GM12874 (cell line): ENCODE data around the gene TMEM63B.

Experiments
- CTCF ChIP-seq: IDR thresholded peaks from 2 replicates; pipeline ENCODE4 v1.5.1; 2011; ENCODE audit warnings: low read depth, mild to moderate bottlenecking, control low read depth, low read length, moderate library complexity; ENCODE audit not compliant: insufficient read depth

The TMEM63B gene

GRCh38 chr6:44162876-44163625, 35.7 kb downstream of the TMEM63B start:
- no peak for TF ChIP-seq CTCF

- no peak for TF ChIP-seq CTCF
These were observed 38.8 kb downstream of the TMEM63B start for GRCh38 chr6:44166116-44166515.

GRCh38 chr6:44166591-44167184, 39.3 kb downstream of the TMEM63B start:
- no peak for TF ChIP-seq CTCF

GRCh38 chr6:44167567-44167966, 40.2 kb downstream of the TMEM63B start:
- no peak for TF ChIP-seq CTCF

GRCh38 chr6:44169154-44169553, 41.8 kb downstream of the TMEM63B start:
- no peak for TF ChIP-seq CTCF

GRCh38 chr6:44169886-44170570, 42.7 kb downstream of the TMEM63B start:
- TF ChIP-seq CTCF = no peak

GRCh38 chr6:44171899-44172546, 44.7 kb downstream of the TMEM63B start:
- no peak for TF ChIP-seq CTCF
